HepG2 (cell line): Measurements from ENCODE around the gene CCNQ. TPM values are rescaled to one million over a fixed set of nuclear protein-coding genes. Genes with fewer than 3 reads are reported as not detected.

Source experiments
- FOSL2 ChIP-seq: sonication (generic); formaldehyde crosslinking; IDR thresholded peaks from 2 replicates; pipeline ENCODE4 v1.4.0; 2020; ENCODE audit warnings: missing genetic modification reagents
- NAIF1 ChIP-seq: sonication (generic); formaldehyde crosslinking; IDR thresholded peaks from 2 replicates; pipeline ENCODE4 v1.5.0; 2020; ENCODE audit warnings: mild to moderate bottlenecking, missing genetic modification reagents, borderline replicate concordance
- POLR2AphosphoS2 ChIP-seq: IDR thresholded peaks from 2 replicates; pipeline ENCODE4 v1.6.1; 2011; ENCODE audit warnings: low read depth, low read length, improper control_type of control experiment
- TBL1XR1 ChIP-seq: fragments of 150-350 bp; IDR thresholded peaks from 2 replicates; pipeline ENCODE4 v1.6.1; 2014; ENCODE audit warnings: borderline replicate concordance, low read length; ENCODE audit not compliant: partially characterized antibody
- polyA plus RNA-seq, 8 experiments: library from polyadenylated mRNA; depleted of rRNA in 3 of 8; stranded (reverse) in 7 of 8; unstranded in 1 of 8; fragments of >200 nt; fragmentation: Illumina TruSeq in 4 of 8; extraction: Trizol in 4 of 8; gene quantifications; 2 replicates each; pipeline versions ENCODE4 v1.2.1 to v1.2.3, GENCODE V29; 2011 to 2016; ENCODE audit warnings: low read depth in 4 of 8, missing spikeins in 1 of 8, mixed read lengths in 1 of 8; ENCODE audit not compliant: insufficient read depth in 1 of 8
- total RNA-seq, 5 experiments: library from RNA; depleted of rRNA; stranded (reverse); fragments of >200 nt; fragmentation: Illumina TruSeq; extraction: Trizol; gene quantifications; 2 replicates each; pipeline ENCODE4 v1.2.3, GENCODE V29; 2016; ENCODE audit warnings: low read depth in 1 of 5
- TF ChIP-seq, protein P1 (sequence below), 2 experiments: sonication (generic) in 1 of 2; formaldehyde crosslinking in 1 of 2; IDR thresholded peaks; 2 replicates each; pipeline versions ENCODE4 v1.6.1 to v1.9.0; 2014 to 2022; ENCODE audit warnings: antibody characterized with exemption in 1 of 2, borderline replicate concordance in 1 of 2, inconsistent platforms in 1 of 2, low read depth in 1 of 2, missing genetic modification reagents in 1 of 2
- TF ChIP-seq, protein P2 (sequence below): IDR thresholded peaks from 2 replicates; pipeline ENCODE4 v1.6.1; 2016; ENCODE audit warnings: low read depth, borderline replicate concordance
- TF ChIP-seq, protein P3 (sequence below), 2 experiments: sonication (generic) in 1 of 2; formaldehyde crosslinking in 1 of 2; IDR thresholded peaks; 2 replicates each; pipeline versions ENCODE4 v1.5.1 to v1.6.1; 2011 to 2020; ENCODE audit warnings: borderline replicate concordance in 1 of 2, low read depth in 1 of 2, low read length in 1 of 2, mild to moderate bottlenecking in 1 of 2, missing genetic modification reagents in 1 of 2, moderate library complexity in 1 of 2
- TF ChIP-seq, protein P4 (sequence below): sonication (generic); formaldehyde crosslinking; conservative IDR thresholded peaks from 2 replicates; pipeline ENCODE4 v1.4.0; 2020; ENCODE audit warnings: mild to moderate bottlenecking, missing genetic modification reagents, moderate library complexity
- TF ChIP-seq, protein P5 (sequence below): sonication (generic); formaldehyde crosslinking; IDR thresholded peaks from 2 replicates; pipeline ENCODE4 v1.4.0; 2020; ENCODE audit warnings: mild to moderate bottlenecking, low read depth, missing genetic modification reagents
- TF ChIP-seq, protein P6 (sequence below): sonication (generic); formaldehyde crosslinking; conservative IDR thresholded peaks from 2 replicates; pipeline ENCODE4 v1.5.0; 2020; ENCODE audit warnings: missing genetic modification reagents

CCNQ gene
- total and polyA plus RNA-seq, 2 of the 13 experiments (the other 11 are each of a cell fraction or from before 2014, with no cell fraction given): 15.0 to 25.5 TPM

DNA sequence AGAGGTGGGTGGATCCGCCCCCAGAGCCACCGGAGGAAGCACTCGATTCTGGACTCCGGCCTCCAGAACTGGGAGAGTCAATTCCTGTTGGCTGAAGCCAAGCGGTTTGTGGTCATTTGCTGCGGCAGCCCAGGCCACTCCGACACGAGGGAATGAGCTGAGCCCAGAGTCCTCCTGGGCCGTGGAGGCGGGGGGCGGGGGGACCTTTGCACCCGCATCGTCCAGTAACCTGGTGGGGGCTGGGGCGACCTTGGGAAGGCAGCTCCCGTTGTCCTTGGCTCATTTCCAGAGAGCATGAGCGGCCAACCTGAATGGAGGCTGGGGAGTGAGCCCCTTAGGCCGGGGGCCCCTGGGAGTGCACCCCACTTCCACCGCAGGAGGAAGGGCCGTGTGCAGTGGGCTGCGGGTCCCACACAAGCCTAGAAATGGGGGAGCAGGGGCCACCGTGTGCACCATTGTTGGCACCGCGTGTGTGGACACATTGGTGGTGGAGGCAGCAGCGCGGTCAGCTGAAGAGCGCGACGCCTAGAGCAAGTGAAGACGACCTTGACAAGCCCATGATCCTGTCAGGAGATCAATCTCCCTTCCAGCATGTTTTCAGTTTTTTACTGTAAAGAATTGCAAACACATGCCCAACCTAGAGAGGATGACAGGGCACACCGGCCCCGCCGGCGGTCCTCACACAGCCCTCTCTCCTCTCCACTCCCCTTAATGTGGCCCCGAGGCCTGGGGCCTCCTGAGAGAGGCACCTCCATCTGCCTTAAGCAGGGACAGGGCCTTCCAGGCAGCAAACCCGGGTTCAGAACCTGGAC, 28.1 kb upstream of the CCNQ start (continued):
- TF ChIP-seq, protein P1, sequence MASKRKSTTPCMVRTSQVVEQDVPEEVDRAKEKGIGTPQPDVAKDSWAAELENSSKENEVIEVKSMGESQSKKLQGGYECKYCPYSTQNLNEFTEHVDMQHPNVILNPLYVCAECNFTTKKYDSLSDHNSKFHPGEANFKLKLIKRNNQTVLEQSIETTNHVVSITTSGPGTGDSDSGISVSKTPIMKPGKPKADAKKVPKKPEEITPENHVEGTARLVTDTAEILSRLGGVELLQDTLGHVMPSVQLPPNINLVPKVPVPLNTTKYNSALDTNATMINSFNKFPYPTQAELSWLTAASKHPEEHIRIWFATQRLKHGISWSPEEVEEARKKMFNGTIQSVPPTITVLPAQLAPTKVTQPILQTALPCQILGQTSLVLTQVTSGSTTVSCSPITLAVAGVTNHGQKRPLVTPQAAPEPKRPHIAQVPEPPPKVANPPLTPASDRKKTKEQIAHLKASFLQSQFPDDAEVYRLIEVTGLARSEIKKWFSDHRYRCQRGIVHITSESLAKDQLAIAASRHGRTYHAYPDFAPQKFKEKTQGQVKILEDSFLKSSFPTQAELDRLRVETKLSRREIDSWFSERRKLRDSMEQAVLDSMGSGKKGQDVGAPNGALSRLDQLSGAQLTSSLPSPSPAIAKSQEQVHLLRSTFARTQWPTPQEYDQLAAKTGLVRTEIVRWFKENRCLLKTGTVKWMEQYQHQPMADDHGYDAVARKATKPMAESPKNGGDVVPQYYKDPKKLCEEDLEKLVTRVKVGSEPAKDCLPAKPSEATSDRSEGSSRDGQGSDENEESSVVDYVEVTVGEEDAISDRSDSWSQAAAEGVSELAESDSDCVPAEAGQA (IDR thresholded peaks at IDR 0.05; ENCODE audit: low read depth): no peak
- TF ChIP-seq, protein P1 (CRISPR knock-in tag; IDR thresholded peaks at IDR 0.05; ENCODE audit: borderline replicate concordance): no peak
- TF ChIP-seq NAIF1: no peak
- TF ChIP-seq, protein P2, sequence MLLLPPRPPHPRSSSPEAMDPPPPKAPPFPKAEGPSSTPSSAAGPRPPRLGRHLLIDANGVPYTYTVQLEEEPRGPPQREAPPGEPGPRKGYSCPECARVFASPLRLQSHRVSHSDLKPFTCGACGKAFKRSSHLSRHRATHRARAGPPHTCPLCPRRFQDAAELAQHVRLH: no peak
- TF ChIP-seq, protein P3, sequence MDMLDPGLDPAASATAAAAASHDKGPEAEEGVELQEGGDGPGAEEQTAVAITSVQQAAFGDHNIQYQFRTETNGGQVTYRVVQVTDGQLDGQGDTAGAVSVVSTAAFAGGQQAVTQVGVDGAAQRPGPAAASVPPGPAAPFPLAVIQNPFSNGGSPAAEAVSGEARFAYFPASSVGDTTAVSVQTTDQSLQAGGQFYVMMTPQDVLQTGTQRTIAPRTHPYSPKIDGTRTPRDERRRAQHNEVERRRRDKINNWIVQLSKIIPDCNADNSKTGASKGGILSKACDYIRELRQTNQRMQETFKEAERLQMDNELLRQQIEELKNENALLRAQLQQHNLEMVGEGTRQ (IDR thresholded peaks at IDR 0.05; ENCODE audit: low read depth, low read length): no peak
- TF ChIP-seq, protein P3 (CRISPR knock-in tag; IDR thresholded peaks at IDR 0.05; ENCODE audit: borderline replicate concordance): peak; percentile 33; the same call in 1 of the 2 replicates
- TF ChIP-seq TBL1XR1: no peak
- peak; percentile 51 for TF ChIP-seq FOSL2
- TF ChIP-seq, protein P4, sequence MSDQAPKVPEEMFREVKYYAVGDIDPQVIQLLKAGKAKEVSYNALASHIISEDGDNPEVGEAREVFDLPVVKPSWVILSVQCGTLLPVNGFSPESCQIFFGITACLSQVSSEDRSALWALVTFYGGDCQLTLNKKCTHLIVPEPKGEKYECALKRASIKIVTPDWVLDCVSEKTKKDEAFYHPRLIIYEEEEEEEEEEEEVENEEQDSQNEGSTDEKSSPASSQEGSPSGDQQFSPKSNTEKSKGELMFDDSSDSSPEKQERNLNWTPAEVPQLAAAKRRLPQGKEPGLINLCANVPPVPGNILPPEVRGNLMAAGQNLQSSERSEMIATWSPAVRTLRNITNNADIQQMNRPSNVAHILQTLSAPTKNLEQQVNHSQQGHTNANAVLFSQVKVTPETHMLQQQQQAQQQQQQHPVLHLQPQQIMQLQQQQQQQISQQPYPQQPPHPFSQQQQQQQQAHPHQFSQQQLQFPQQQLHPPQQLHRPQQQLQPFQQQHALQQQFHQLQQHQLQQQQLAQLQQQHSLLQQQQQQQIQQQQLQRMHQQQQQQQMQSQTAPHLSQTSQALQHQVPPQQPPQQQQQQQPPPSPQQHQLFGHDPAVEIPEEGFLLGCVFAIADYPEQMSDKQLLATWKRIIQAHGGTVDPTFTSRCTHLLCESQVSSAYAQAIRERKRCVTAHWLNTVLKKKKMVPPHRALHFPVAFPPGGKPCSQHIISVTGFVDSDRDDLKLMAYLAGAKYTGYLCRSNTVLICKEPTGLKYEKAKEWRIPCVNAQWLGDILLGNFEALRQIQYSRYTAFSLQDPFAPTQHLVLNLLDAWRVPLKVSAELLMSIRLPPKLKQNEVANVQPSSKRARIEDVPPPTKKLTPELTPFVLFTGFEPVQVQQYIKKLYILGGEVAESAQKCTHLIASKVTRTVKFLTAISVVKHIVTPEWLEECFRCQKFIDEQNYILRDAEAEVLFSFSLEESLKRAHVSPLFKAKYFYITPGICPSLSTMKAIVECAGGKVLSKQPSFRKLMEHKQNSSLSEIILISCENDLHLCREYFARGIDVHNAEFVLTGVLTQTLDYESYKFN: peak; percentile 85
- TF ChIP-seq, protein P5, sequence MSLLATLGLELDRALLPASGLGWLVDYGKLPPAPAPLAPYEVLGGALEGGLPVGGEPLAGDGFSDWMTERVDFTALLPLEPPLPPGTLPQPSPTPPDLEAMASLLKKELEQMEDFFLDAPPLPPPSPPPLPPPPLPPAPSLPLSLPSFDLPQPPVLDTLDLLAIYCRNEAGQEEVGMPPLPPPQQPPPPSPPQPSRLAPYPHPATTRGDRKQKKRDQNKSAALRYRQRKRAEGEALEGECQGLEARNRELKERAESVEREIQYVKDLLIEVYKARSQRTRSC (CRISPR knock-in tag): no peak
- TF ChIP-seq, protein P6, sequence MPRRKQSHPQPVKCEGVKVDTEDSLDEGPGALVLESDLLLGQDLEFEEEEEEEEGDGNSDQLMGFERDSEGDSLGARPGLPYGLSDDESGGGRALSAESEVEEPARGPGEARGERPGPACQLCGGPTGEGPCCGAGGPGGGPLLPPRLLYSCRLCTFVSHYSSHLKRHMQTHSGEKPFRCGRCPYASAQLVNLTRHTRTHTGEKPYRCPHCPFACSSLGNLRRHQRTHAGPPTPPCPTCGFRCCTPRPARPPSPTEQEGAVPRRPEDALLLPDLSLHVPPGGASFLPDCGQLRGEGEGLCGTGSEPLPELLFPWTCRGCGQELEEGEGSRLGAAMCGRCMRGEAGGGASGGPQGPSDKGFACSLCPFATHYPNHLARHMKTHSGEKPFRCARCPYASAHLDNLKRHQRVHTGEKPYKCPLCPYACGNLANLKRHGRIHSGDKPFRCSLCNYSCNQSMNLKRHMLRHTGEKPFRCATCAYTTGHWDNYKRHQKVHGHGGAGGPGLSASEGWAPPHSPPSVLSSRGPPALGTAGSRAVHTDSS (CRISPR knock-in tag): no peak
- TF ChIP-seq POLR2AphosphoS2: no peak
